ENCODE data around the gene KRT72.

DNA sequence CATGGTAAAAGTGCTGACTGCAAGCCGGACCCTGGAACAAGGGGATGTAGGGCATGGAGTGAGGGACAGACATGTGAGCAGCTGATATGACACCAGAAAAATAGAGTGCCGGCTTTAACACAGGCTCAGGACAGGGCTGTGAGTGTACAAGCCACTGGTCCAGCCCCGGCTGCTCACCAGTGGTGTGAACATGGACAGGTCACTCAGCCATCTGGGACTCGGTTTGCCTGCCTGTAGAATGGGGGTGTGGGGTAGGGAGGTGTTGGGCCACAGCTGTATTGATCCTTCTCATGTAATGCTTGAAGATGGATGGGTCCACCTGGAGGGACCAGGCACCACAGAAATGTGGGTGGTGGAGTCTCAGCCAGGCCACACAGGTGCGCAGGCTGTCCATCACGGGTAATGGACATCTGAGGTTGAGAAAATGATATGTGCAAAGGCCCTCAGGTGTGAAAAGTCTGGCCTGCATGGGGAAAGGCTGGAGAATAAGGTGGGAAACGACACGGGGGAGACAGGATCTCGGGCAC, 17.0 kb downstream of the KRT72 start:
- TF ChIP-seq, protein P1, sequence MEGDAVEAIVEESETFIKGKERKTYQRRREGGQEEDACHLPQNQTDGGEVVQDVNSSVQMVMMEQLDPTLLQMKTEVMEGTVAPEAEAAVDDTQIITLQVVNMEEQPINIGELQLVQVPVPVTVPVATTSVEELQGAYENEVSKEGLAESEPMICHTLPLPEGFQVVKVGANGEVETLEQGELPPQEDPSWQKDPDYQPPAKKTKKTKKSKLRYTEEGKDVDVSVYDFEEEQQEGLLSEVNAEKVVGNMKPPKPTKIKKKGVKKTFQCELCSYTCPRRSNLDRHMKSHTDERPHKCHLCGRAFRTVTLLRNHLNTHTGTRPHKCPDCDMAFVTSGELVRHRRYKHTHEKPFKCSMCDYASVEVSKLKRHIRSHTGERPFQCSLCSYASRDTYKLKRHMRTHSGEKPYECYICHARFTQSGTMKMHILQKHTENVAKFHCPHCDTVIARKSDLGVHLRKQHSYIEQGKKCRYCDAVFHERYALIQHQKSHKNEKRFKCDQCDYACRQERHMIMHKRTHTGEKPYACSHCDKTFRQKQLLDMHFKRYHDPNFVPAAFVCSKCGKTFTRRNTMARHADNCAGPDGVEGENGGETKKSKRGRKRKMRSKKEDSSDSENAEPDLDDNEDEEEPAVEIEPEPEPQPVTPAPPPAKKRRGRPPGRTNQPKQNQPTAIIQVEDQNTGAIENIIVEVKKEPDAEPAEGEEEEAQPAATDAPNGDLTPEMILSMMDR (conservative IDR thresholded peaks at IDR 0.05; ENCODE audit: low read length) = no peak
- TF ChIP-seq EZH2phosphoT487 (IDR thresholded peaks at IDR 0.05; ENCODE audit: borderline replicate concordance) = no peak

All from Loucy (cell line).